Activated T-cell treated with anti-CD3 and anti-CD28 coated beads for 4 hours (primary cell): ENCODE results near the gene SLC9A8.
"Not testable (repeated sequence)": the region's sequence is repeated elsewhere in the genome, so short reads cannot be mapped to it uniquely, and the experiment has no call there.

Experiments used
- DNase-seq: peaks from one replicate; pipeline ENCODE4 v3.0.0-alpha.2; 2020

SLC9A8 gene

GRCh38 chr20:49851991-49852390, 39.4 kb downstream of the SLC9A8 start:
- DNase-seq = no peak

GRCh38 chr20:49852522-49853080, 40.0 kb downstream of the SLC9A8 start:
- no peak for DNase-seq

- DNase-seq = no peak
Measured at GRCh38 chr20:49853640-49854039, 41.0 kb downstream of the SLC9A8 start.

- DNase-seq = no peak
Measured at GRCh38 chr20:49854190-49854875, 41.7 kb downstream of the SLC9A8 start.

GRCh38 chr20:49856904-49857303, 44.3 kb downstream of the SLC9A8 start:
- DNase-seq = no peak

- DNase-seq = no peak
Measured at GRCh38 chr20:49858076-49858585, 45.5 kb downstream of the SLC9A8 start.

GRCh38 chr20:49859011-49859410, 46.4 kb downstream of the SLC9A8 start:
- DNase-seq = no peak

- DNase-seq = no peak
Measured at GRCh38 chr20:49859807-49860206, 47.2 kb downstream of the SLC9A8 start.

GRCh38 chr20:49861232-49861631, 48.6 kb downstream of the SLC9A8 start:
- not testable (repeated sequence) for DNase-seq

GRCh38 chr20:49862607-49863200, 50.1 kb downstream of the SLC9A8 start:
- no peak for DNase-seq

- no peak for DNase-seq
Measured at GRCh38 chr20:49863666-49864065, 51.0 kb downstream of the SLC9A8 start.

- DNase-seq = no peak
Measured at GRCh38 chr20:49865559-49865958, 52.9 kb downstream of the SLC9A8 start.

- DNase-seq = no peak
Measured at GRCh38 chr20:49866051-49866450, 53.4 kb downstream of the SLC9A8 start.

GRCh38 chr20:49867453-49868215, 55.0 kb downstream of the SLC9A8 start:
- DNase-seq = no peak

GRCh38 chr20:49868538-49868937, 55.9 kb downstream of the SLC9A8 start:
- DNase-seq = no peak

- no peak for DNase-seq
Measured at GRCh38 chr20:49868964-49869363, 56.3 kb downstream of the SLC9A8 start.

- no peak for DNase-seq
Measured at GRCh38 chr20:49870261-49870660, 57.6 kb downstream of the SLC9A8 start.

GRCh38 chr20:49871391-49871948, 58.8 kb downstream of the SLC9A8 start:
- DNase-seq = no peak

GRCh38 chr20:49872056-49872455, 59.4 kb downstream of the SLC9A8 start:
- DNase-seq = no peak

- no peak for DNase-seq
Measured at GRCh38 chr20:49874696-49875095, 62.1 kb downstream of the SLC9A8 start.

GRCh38 chr20:49877386-49877921, 64.8 kb downstream of the SLC9A8 start:
- no peak for DNase-seq

GRCh38 chr20:49878977-49879376, 66.3 kb downstream of the SLC9A8 start:
- no peak for DNase-seq

- no peak for DNase-seq
Measured at GRCh38 chr20:49880177-49880576, 67.5 kb downstream of the SLC9A8 start.
